GM18870 (cell line): Measurements from ENCODE around the gene AQP12B.

Source experiments
- ATAC-seq: cut with Tn5 transposase; IDR thresholded peaks from one replicate; pipeline ENCODE4 v1.9.1; 2021; ENCODE audit warnings: moderate library complexity; ENCODE audit not compliant: unreplicated experiment

The AQP12B gene

DNA sequence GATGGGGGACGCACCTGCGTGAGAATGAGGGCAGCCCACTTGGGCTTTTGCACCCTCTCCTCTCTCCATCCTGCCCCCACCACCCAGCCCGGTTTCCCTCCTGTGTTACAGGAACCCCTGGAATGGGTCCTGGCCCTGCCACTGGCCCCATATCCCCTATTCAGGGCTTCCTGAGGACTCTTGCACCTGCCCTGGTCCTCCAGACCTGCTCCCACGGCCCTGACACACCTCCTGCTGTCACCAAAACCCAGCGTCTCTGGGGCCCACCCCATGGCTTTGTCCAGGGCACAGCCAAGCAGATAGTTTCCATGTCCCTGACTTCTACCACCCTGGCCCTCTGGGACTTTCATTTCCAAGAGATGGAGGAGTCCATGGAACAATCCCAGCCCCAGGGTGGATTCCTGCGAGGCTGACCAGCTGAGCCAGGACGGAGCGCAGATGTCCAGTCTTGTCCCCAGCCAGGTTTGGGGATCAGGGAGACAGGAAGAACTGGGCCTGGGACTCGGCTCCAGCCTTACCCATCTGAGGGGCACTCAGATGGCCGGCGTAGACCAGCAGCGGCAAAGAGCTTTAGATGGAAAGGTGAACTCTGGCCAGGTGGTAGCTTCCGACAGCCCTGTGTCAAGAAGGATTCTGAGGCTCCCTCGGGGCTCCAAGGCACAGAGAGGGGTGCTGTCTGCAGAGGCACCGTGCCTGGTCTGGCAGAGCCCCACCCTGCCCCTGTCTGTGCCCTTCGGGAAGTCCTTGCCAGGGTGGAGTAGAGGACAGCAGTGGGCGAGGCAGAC lies 45.4 kb downstream of the AQP12B start:
- ATAC-seq: no peak

DNA sequence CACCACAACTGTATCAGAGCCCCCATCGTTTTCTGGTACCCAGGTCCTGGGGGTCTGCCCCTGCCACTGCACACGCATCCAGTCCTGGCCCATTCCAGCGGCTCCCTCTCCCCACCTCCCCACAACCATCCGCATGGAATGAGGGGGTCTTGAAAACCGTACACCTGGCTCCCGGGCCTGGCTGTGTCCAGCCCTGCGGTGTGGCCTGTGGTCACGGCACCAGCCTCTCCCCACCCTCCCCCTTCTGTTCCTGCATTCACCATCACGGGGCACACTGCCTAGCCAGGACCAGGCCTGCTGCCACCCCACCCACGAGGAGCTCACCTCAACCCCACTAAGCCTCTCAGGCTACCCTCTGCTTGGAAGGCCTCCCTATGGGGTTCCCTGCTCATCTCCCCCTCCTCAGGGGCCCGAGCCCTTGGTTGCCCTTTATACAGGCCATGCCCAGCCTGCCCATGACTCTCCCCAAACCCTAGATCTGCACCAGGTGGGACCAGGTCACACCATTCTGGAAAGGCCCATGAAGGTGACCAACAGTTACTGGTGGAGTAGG lies 46.0 kb downstream of the AQP12B start:
- no peak for ATAC-seq

DNA sequence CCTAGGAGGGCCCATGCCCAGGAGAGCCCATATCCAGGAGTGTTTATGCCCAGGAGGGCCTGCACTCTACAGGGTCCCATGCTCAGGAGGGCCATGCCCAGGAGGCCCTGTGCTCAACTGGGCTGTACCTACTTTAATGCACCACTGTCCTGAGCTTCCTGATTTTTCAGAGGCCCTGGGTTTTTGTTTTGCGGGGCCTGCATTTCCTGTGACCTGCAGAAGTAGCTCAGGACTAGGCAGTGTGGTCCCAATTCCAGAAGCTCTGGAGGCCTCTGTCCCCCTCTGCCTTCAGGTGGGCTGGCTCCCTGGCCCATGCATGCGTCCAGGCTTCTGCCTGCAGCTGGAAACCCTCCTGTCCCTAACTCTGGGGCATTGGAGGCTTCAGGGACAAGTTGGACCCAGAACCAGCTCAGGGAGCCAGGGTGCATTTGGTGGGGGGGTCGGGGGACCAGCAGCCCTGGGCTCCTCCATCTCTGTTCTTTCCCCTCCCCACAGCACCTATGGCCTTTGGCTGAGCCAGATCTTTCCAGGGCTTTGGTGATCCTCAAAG lies 46.6 kb downstream of the AQP12B start:
- no peak for ATAC-seq

DNA sequence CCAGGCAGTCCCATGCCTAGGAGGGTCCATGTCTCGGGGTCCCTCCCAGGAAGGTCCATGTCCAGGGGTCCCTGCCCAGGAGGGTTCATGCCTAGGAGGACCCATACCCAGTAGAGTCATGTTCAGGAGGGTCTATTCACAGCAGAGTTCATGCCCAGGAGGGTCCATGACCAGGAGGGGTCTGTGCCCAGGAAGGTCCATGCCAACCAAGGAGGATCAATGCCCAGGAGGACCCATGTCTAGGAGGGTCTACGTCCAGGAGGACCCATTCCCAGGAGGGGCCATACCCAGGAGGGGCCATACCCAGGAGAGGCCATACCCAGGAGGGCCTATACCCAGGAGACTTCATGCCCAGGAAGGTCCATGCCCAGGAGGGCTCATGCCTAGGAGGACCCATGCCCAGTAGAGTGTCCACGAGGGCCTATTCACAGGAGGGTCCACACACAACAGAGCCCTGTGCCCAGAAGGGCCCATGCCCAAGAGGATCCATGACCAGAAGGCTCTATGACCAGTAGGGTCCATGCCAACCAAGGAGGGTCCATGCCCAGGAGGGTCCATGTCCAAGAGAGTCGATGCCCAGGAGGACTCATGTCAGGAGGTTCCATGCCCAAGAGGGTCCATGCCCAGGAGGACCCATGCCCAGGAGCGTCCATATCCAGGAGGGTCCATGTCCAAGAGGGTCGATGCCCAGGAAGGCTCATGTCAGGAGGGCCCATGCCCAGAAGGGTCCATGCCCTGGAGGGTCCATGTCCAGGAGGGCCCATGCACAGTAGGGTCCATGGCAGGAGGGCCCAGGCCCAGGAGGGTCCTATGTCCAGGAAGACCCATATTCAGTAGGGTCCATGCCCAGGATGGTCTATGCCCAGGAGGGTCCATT lies 47.3 kb downstream of the AQP12B start:
- ATAC-seq: no peak

DNA sequence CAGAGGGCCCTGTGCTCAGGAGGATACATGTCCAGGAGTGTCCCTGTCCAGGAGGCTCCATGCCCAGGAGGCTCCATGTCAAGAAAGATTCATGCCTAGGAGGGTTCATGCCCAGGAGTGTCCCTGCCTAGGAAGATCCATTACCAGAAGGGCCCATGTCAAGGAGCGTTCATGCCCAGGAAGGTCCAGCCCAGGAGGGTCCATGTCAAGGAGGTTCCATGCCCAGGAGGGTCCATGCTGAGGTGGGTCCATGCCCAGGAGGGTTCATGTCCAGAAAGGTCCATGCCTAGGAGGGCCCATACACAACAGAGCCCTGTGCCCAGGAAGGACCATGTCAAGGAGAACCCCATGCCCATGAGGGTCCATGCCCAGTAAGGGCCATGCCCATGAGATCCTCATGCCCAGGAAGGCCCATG lies 50.4 kb downstream of the AQP12B start:
- no peak for ATAC-seq

DNA sequence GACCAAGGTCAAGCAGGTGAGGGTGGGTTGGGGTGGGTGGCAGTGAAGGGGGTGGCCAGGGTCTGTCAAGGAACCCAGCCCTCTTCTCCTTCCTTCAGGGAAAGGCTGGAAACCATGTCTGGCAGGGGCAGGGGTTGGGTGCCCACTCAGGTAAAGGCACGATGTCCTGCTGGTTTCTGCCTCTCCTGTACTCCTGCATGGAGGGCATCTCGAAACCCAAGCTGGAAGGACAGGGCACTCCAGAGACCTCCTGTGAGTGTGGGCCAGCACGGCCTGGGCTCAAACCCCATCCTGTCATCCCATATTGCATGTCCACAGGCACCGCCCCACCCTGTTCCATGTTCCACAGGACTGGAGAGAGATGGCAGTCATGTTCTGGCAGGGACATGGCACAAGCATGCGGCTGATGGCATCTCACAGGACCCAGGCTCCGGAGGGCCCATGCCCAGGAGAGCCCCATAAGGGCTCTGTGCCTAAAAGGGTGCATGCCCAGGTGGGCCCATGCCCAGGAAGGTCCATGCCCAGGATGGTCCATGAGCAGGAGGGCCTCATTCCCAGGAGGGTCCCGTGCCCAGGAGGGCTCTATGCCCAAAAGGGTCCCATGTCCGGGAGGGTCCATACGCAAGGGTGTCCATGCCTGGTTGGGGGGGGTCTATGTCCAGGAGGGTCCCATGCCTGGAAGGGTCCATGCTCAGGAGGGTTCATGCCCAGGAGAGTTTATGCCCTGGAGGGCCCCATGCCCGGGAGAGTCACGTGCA lies 51.0 kb downstream of the AQP12B start:
- ATAC-seq: no peak

DNA sequence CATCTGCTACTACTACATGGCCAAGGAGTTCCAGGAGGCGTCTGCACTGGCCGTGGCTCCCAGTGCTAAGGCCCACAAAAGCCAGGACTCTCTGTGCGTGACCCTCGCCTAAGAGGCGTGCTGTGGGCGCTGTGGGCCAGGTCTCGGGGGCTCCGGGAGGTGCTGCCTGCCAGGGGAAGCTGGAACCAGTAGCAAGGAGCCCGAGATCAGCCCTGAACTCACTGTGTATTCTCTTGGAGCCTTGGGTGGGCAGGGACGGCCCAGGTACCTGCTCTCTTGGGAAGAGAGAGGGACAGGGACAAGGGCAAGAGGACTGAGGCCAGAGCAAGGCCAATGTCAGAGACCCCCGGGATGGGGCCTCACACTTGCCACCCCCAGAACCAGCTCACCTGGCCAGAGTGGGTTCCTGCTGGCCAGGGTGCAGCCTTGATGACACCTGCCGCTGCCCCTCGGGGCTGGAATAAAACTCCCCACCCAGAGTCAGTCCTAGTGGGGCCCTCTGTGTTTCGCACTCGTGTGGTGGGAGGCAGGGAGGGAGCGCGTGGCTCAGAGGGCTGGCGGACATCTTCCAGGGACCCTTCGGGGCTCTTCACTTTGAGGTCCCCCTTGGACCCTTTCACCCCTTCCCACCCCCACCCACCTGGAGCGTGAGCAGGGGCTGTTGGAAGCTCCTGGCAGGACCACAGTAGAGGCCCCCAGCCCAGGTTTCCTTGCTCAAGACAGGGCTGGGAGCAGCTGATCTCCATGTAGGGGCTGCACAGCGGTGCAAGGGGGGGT lies 51.7 kb downstream of the AQP12B start:
- ATAC-seq: no peak

DNA sequence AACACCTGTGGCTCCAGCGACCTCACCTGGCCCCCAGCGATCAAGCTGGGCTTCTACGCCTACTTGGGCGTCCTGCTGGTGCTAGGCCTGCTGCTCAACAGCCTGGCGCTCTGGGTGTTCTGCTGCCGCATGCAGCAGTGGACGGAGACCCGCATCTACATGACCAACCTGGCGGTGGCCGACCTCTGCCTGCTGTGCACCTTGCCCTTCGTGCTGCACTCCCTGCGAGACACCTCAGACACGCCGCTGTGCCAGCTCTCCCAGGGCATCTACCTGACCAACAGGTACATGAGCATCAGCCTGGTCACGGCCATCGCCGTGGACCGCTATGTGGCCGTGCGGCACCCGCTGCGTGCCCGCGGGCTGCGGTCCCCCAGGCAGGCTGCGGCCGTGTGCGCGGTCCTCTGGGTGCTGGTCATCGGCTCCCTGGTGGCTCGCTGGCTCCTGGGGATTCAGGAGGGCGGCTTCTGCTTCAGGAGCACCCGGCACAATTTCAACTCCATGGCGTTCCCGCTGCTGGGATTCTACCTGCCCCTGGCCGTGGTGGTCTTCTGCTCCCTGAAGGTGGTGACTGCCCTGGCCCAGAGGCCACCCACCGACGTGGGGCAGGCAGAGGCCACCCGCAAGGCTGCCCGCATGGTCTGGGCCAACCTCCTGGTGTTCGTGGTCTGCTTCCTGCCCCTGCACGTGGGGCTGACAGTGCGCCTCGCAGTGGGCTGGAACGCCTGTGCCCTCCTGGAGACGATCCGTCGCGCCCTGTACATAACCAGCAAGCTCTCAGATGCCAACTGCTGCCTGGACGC lies 52.5 kb downstream of the AQP12B start:
- no peak for ATAC-seq

DNA sequence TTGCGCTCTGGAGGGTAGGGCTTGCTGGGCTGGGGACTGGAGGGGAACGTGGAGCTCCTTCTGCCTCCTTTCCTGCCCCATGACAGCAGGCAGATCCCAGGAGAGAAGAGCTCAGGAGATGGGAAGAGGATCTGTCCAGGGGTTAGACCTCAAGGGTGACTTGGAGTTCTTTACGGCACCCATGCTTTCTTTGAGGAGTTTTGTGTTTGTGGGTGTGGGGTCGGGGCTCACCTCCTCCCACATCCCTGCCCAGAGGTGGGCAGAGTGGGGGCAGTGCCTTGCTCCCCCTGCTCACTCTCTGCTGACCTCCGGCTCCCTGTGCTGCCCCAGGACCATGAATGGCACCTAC lies 53.1 kb downstream of the AQP12B start:
- ATAC-seq: no peak

DNA sequence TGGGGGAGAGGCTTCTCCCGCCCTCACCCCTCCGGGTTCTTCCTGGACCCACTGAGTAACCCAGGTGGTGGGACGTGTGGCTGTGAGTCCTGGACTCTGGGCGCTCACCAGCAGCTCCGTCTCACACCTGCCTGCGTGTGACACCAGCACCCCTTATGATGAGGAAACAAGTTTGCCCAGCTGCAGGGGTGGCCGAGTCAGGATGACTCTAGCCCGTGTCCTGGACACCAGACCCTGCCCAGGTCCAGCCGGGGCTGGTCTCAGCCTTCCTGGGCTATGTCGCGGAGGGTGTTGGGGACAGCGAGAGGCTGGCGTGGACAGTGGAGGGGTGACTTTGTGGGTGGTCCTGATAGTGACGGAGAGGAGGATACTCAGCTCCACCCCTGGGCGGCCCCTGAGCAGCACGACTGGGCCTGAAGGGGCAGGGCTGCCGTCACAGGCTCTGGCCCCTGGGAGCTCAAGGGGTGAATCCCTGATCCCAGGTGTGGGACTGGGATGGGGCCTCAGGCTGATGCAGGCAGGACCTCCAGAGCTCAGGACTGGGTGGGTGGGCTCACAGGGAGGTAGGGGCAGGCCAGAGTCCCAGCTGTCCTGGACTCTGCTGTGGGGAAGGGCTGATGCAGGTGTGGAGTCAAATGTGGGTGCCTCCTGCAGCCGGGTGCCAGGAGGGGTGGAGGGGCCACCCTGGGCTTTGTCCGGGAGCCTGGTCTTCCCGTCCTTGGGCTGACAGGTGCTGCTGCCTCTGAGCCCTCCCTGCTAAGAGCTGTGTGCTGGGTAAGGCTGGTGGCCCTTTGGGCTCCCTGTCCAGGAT lies 53.7 kb downstream of the AQP12B start:
- ATAC-seq: no peak

DNA sequence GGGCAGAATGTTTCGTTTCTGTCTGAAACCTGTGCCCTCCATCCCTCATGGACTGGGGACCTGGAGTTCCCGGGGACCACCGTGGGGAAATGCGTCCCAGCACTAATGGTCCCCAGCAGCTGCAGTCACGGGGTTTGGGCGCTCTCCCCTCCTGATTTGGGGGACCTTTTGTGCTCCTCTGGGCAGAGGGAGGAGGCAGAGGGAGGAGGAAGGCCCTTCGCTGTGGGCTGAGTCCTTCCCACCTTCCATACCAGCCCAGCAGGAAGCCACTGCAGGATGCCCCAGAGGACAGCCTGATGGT lies 54.2 kb downstream of the AQP12B start:
- ATAC-seq: no peak

DNA sequence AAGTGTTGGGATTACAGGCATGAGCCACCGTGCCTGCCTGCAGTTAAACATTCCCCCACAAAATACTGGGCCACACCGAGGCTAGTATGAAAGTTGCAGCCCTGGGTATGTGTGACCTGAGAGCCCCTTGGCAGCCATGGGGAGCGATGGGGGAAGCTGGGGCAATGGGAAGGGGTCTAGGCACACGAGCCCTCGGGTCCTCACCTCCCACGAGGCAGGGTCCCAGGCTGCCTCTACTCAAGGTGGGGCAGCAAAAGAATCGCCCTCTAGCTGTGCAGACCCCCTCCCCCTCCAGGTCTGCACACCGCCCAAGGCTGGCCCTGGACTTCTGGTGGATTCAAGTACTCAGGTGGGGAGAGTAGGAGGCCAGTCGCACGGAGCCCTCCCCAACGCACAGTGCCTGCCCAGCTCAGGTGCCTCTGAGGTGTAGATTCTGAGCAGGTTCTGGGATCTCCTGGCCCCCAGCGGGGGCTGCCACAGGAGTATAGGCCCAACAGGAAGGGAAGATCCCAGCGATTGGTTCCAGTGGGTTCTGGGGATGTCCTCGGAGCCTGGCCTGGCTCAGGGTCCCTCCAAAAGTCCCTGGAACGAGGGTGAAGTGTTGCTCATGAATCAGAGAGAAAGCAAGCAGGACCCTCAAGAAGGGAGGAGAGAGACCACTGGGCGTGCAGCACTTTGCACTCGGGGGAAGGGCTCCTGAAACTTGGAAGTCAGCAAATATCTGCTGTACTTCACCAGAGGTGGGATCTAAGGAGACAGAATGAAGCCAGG lies 54.8 kb downstream of the AQP12B start:
- no peak for ATAC-seq

DNA sequence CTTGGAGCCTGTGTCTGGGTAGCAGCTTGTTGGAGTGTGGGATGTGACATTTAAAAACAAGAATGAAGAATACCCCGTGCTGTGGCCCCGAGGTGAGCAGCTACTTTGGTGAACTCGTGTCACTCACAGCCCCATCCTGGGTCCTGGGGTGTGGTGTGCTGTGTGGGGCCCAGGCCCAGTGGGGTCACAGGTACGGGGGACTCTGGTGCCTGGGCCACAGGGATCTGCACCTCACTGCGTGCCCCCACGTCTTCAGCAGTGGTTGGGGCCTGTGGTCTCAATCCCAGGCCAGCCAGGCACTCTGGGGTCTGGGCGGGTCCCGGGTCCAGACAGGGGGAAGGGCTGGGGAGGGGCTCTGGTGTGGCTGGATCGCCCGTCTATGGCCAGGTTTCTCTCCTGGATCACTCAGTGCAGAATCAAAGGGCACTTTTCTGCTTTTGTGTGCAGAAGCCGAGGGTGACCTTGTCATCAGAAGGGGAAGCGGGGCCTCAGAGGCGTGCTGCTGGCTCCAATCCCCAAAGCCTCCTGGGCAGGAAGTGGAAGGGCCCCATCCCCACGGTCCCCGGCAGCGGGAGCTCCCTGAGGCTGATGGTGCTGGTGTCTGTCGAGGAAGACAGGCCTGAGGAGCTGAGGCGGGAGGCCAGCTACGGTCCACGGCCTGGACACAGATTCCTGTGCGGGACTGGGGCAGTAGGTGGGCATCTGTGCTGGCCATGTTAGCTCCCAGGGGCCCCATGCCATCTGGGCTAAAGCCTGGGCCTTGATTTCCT lies 56.0 kb downstream of the AQP12B start:
- ATAC-seq: no peak
